HEK293 (cell line): ENCODE results near the gene DNAI1.

Experiments
- TF ChIP-seq, protein P1 (sequence below): fragments of 450-650 bp; formaldehyde crosslinking; IDR thresholded peaks from 2 replicates; pipeline ENCODE4 v1.5.1; 2016; ENCODE audit warnings: missing biosample characterization, missing genetic modification characterization
- TF ChIP-seq, protein P2 (sequence below): fragments of 450-650 bp; formaldehyde crosslinking; IDR thresholded peaks from 2 replicates; pipeline ENCODE4 v1.5.1; 2016; ENCODE audit warnings: missing biosample characterization, missing genetic modification characterization

DNA sequence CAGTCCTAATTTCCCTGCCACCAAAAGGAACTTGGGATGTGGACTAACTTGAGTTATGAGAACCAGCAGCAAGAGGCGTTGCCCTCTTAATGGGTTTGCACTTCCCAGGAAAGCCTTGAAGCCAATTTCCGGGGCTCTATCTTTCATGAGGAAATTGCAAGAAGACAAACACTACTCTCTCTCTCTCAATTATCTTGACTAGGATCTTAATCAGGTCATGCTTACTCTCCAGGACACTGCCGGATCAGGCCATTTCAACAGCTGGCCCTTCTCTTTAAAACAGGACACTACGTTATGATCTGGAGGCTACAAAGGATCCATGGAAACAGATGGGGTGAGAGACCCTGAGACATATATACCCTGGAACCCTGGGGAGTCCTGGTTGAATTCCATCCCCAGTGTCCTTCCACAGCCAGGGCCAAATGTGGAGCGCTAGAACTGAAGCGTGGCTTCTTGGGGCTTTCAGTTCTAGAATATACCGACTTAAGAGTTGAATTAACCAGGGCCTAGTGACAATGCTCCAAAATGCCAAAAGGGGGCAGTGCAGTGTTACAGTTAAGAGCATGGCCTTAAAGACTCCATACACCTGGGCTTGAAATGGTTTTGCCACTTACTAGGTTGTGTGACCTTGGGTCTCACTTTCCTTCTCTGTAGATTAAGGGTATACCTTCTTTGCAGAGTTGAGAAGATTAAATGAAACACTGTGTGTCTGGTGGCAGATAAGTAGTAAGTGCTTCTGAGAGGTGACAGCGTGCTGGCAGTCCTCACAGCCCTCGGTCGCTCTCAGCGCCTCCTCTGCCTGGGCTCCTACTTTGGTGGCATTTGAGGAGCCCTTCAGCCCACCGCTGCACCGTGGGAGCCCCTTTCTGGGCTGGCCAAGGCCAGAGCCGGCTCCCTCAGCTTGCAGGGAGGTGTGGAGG, 21.3 kb upstream of the DNAI1 start:
- TF ChIP-seq, protein P1, sequence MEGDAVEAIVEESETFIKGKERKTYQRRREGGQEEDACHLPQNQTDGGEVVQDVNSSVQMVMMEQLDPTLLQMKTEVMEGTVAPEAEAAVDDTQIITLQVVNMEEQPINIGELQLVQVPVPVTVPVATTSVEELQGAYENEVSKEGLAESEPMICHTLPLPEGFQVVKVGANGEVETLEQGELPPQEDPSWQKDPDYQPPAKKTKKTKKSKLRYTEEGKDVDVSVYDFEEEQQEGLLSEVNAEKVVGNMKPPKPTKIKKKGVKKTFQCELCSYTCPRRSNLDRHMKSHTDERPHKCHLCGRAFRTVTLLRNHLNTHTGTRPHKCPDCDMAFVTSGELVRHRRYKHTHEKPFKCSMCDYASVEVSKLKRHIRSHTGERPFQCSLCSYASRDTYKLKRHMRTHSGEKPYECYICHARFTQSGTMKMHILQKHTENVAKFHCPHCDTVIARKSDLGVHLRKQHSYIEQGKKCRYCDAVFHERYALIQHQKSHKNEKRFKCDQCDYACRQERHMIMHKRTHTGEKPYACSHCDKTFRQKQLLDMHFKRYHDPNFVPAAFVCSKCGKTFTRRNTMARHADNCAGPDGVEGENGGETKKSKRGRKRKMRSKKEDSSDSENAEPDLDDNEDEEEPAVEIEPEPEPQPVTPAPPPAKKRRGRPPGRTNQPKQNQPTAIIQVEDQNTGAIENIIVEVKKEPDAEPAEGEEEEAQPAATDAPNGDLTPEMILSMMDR (tag by site-specific recombination) = 0 out of 2 replicates have a peak, but pooled peaks have one; percentile 14
- TF ChIP-seq, protein P2, sequence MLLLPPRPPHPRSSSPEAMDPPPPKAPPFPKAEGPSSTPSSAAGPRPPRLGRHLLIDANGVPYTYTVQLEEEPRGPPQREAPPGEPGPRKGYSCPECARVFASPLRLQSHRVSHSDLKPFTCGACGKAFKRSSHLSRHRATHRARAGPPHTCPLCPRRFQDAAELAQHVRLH (tag by site-specific recombination) = no peak
